Pancreas (tissue), 10 donors: Measurements from ENCODE around the gene PDE6B. TPM values are rescaled to one million over a fixed set of nuclear protein-coding genes. Genes with fewer than 3 reads are reported as not detected.

Source experiments
- ATAC-seq, 4 donors: fragments of 200-7000 bp; cut with Tn5 transposase; one replicate each; pipeline versions ENCODE4 v1.8.0 to v1.9.1; 2020; ENCODE audit warnings: mild to moderate bottlenecking in 4 of 4, moderate library complexity in 4 of 4
- DNase-seq, 6 donors: peaks; one replicate each; pipeline ENCODE4 v3.0.0-alpha.2; 2020
- FAIRE-seq: peaks from 2 replicates; lab custom pipeline; 2012; peaks lifted over from hg19 to GRCh38; lab: Jason Lieb, UNC
- H3K27ac ChIP-seq, 4 donors: fragments of 200-600 bp; sonication (generic); 1 replicate in 3 of 4; 2 replicates in 1 of 4; pipeline versions ENCODE4 v1.5.0 to v1.8.0; 2020
- H3K27me3 ChIP-seq, 4 donors: fragments of 200-600 bp; one replicate each; pipeline ENCODE4 v1.8.0; 2021
- H3K36me3 ChIP-seq, 3 donors: fragments of 200-600 bp; sonication (generic) in 1 of 3; one replicate each; pipeline versions ENCODE4 v1.5.0 to v1.8.0; 2020 to 2021
- H3K4me1 ChIP-seq, 3 donors: fragments of 200-600 bp; one replicate each; pipeline ENCODE4 v1.8.0; 2021
- H3K4me3 ChIP-seq, 4 donors: fragments of 200-600 bp; sonication (generic) in 2 of 4; one replicate each; pipeline versions ENCODE4 v1.5.0 to v1.8.0; 2020 to 2021
- H3K9me3 ChIP-seq, 4 donors: fragments of 200-600 bp; one replicate each; pipeline ENCODE4 v1.8.0; 2021
- WGBS, 2 donors: extraction: QIAGEN DNeasy Blood & Tissue Kit; methylation state at CpG; one replicate each; pipeline ENCODE4 v1.1.7; 2013; 5-methylcytosine and 5-hydroxymethylcytosine counted together
- intact Hi-C, 3 donors: fragments of 100-400 bp; cut with DNase I; formaldehyde crosslinking; loops; one replicate each; pipeline versions ENCODE4 v1.11.1 to v1.14.2; 2022
- polyA plus RNA-seq, 2 donors: library from polyadenylated mRNA; stranded (reverse); fragments of 200-250 nt; gene quantifications; one replicate each; pipeline ENCODE4 v1.2.3, GENCODE V29; 2013
- total RNA-seq, 6 donors: library from RNA; stranded (reverse); fragmentation: NEBNext Ultra II Directional in 4 of 6; extraction: Animal tissue kit (Norgen Biotek cat#: 25700) in 4 of 6; gene quantifications; one replicate each; pipeline versions ENCODE4 v1.2.1 to v1.2.4, GENCODE V29; 2021 to 2023
- TF ChIP-seq, protein P1 (sequence below), 4 donors: fragments of 200-600 bp; sonication (generic) in 3 of 4; IDR thresholded peaks; one replicate each; pipeline versions ENCODE4 v1.5.0 to v1.8.0; 2021; ENCODE audit warnings: antibody characterized with exemption in 4 of 4
- donor health status: healthy with polysubstance abuse.
- donor health status: DM: no; HTN: no; CAD: no; lungs with moderate emphysema.
- donor health status: DM: no; HTN: no; CAD: no.
- donor health status: control.
- donor health status: control.
- donor health status: Bipolar disorder and iron deficiency.
- donor health status: DM: yes; HTN: yes; CAD: no.
- donor health status: DM: no; HTN: no; CAD: no.
- donor health status: DM: no; HTN: no; CAD: no.
- donor health status: DM: yes; HTN: yes; CAD: no.

The PDE6B gene
- total RNA-seq (1 to 10 TPM; 1.5 to 6.6 (median 3.0) TPM), polyA plus RNA-seq (1 to 10 TPM in 1 of 2 donors, under 1 TPM in 1; 0.99 to 3.0 TPM)

DNA sequence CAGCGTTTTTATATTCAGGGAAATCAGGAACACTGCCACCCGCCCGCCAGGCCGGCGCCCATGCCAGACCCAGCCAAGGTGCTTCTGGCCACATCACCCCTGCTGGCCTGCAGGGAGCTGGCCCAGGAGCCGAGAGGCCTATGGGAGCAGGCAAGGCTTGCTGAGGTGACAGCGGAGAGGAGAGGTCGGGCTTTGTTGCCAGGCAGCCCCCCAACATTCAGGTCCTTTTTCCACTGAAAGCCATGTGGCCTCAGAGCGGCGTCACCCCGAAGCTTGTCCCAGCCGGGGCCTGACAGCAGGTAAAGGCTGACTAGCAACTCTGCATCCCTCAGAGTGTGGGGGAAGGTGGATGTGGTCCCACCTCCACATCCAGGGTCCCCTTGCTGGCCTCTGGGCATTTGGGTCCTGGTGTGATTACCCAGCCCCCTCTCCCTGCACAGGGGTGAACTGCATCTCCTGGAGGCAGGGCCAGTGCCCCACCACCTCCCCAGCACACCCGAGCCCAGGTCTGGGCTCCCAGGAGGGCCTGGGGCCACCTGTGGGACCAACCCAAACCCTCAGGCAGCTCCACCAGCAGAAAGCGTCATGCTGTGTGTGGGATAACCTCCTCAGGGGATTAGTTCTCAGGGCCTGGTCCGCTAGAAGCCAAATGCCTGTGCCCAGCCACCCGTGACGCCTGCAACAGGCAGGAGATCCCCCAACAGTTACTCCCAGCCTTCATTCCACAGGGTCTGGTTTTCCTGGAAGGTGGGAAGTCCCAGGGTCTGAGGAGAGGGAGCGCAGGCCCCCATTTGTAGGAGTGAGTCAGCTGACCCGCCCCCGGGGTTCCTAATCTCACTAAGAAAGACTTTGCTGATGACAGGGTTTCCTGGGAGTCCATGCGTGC is at the start of gene PDE6B:
Gene PDE6B, plus strand, starts transcription at position 869 of the 886 bp plus-strand sequence. CDS start 54 bp downstream, outside the sequence.
- TF ChIP-seq, protein P1, sequence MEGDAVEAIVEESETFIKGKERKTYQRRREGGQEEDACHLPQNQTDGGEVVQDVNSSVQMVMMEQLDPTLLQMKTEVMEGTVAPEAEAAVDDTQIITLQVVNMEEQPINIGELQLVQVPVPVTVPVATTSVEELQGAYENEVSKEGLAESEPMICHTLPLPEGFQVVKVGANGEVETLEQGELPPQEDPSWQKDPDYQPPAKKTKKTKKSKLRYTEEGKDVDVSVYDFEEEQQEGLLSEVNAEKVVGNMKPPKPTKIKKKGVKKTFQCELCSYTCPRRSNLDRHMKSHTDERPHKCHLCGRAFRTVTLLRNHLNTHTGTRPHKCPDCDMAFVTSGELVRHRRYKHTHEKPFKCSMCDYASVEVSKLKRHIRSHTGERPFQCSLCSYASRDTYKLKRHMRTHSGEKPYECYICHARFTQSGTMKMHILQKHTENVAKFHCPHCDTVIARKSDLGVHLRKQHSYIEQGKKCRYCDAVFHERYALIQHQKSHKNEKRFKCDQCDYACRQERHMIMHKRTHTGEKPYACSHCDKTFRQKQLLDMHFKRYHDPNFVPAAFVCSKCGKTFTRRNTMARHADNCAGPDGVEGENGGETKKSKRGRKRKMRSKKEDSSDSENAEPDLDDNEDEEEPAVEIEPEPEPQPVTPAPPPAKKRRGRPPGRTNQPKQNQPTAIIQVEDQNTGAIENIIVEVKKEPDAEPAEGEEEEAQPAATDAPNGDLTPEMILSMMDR (IDR thresholded peaks at IDR 0.05) = no peak
- no peaks in the 10 kb centered on the region for H3K36me3 ChIP-seq
- no peak within 1 kb of the TSS for H3K4me3 ChIP-seq
- DNase-seq (no peak), ATAC-seq (no peak), FAIRE-seq (no peak)
- 64 to 74% methylated on average over 21 of the region's 21 CpGs for WGBS, 2 donors
- no peaks in the 10 kb centered on the region for H3K9me3 ChIP-seq
- intact Hi-C loops = no loop called here
- H3K27ac ChIP-seq = no peak within 1 kb of the TSS
- no peaks in the 10 kb centered on the region for H3K4me1 ChIP-seq
- no peaks in the 10 kb centered on the region for H3K27me3 ChIP-seq

DNA sequence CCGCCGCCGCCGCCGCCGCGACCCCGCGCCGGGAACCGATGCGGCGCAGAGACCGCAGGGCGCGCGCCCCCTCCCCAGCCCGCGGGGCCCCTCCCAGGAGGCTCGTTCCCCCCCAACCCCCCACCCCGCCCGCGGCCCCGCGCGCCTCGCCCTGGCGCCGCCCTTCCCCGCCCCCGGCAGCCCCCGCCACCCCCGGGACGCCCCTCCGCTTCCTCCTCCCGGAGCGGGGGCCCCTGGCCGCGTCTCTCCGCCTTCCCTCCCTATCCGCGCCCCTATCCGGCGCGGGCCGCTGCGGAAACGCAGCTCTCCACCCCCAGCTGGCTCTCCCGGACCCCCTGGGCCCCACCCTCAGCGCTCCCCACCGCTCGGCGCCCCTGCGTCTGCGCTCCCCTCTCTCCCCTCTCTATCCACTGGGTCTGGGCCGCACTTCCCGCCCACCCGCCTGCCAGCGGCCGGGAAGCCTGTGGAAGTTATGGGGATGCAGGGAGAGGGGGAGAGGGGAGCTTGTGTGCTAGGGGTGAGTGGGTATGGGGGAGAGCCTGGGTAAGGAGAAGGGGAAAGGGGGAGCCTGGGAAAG is 49.0 kb upstream of the PDE6B start, which contains the start of gene TMEM271:
Gene TMEM271, minus strand, starts transcription at position 51 of the 577 bp plus-strand sequence. CDS start 233 bp downstream, outside the sequence.
- ATAC-seq (no peak), FAIRE-seq (no peak), DNase-seq (no peak)
- Histone ChIP-seq H3K36me3 (no peaks in the 10 kb centered on the region), H3K4me3 (no peak within 1 kb of the TSS), H3K4me1 (no peaks in the 10 kb centered on the region), H3K9me3 (no peaks in the 10 kb centered on the region), H3K27me3 (peaks cover 5 to 17% (median 9%) of the 10 kb centered on the region in 4 donors), H3K27ac (no peak within 1 kb of the TSS)
- 0 to 3% methylated on average over 12 to 56 of the region's 60 CpGs for WGBS, 2 donors
- TF ChIP-seq, protein P1 (IDR thresholded peaks at IDR 0.05) = no peak
- intact Hi-C loops = no loop called here

DNA sequence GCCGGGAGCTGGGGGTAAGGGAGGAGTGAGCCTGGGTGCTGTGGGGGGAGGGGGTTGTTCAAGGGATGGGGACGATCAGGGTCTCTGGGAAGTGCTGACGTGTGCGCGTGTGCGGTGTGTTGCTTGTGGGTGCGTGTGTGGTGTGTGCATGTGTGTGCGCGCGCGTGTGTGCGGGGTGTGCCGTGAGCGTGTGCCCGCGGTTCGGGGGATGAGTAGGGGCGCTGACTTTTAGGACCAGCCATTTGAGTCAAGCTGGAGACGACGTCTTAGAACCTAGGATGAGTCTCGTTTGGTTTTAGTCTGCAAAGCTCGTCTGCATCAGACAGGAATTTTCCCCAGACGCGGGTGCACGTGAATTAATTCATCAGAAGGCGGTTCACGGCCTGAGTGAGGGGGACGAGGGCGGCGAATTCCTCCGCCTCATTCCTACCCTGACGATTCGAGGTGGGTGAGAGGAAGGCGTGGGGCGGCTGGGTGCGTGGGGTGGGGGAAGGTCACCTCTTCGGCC is 48.3 kb upstream of the PDE6B start:
- ATAC-seq (peak in 1 of 4 donors; percentile 47), FAIRE-seq (no peak), DNase-seq (no peak)
- TF ChIP-seq, protein P1 (IDR thresholded peaks at IDR 0.05) = no peak
- no peaks in the 10 kb centered on the region for H3K4me1 ChIP-seq
- 1 to 4% methylated on average over 33 to 37 of the region's 37 CpGs for WGBS, 2 donors
- no peaks in the 10 kb centered on the region for H3K36me3 ChIP-seq
- no peak overlapping the region for H3K4me3 ChIP-seq
- intact Hi-C loops = no loop called here
- no peak overlapping the region for H3K27ac ChIP-seq
- no peaks in the 10 kb centered on the region for H3K9me3 ChIP-seq
- H3K27me3 ChIP-seq = peaks cover 5 to 17% (median 9%) of the 10 kb centered on the region in 4 donors

DNA sequence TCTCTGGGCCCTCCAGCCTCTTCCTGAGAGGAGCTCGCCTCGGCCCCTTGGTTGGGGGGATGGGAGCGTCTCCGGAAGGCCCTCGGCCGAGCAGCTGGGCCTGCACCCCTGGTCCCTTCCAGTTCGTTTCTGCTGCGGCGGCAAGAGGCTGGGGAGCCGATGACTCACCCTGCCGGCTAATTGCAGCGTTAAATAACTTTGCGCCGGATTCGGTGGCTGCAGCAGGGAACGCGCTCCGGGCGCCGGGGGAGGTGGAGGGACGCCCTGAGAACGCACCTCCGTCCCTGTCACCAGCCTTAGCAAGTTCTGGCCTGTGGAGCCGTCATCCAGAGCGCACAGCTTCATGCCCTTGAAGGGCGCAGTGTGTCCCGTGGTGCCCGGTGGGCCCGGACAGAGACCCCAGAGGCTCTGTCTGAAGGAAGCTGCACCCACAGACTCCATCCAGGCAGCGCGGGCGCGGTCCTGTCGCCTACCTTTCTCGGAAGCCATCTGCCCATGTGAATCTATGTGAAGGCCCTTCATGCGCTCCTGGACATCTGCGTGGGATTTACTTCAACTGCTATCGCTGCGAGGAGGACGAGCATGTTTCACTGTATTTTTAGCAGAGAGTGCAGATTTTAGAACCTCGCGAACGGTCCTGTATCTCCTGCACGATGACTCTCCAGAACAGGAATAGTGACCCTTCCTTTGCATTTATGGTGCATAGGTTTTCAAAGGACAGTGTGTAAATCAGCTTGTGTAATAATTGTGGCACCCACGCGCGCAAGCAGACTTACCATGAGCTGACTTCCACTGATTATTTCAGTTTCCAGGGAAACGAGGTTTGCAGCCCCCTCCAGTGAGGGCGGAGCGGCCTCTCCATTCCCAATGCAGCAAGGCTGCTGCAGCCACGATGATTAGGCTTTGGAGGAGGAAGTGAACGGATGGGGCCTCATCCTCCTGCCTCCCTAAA is 47.6 kb upstream of the PDE6B start:
- Histone ChIP-seq H3K27me3 (peaks cover 5 to 17% (median 9%) of the 10 kb centered on the region in 4 donors), H3K36me3 (no peaks in the 10 kb centered on the region), H3K4me3 (no peak overlapping the region), H3K27ac (no peak overlapping the region), H3K9me3 (no peaks in the 10 kb centered on the region), H3K4me1 (no peaks in the 10 kb centered on the region)
- intact Hi-C loops = no loop called here
- DNase-seq = no peak
- TF ChIP-seq, protein P1 (IDR thresholded peaks at IDR 0.05) = no peak
- WGBS, 2 donors = 3 to 4% methylated on average over 41 to 52 of the region's 52 CpGs
- peak in 2 of 4 donors; percentile 32 to 74 for ATAC-seq
- FAIRE-seq = no peak
